T-helper 2 cell treated with Interferon-gamma antibody and Interleukin-4, amounts not matched to agents 100 ng/mL and 5 ng/mL, for 36 hours (primary cell): ENCODE measurements around the gene SGMS2. TPM values are rescaled to one million over a fixed set of nuclear protein-coding genes. Genes with fewer than 3 reads are reported as not detected.
"Not testable (repeated sequence)": the region's sequence is repeated elsewhere in the genome, so short reads cannot be mapped to it uniquely, and the experiment has no call there.

Experiments used
- intact Hi-C: fragments of 100-400 bp; cut with micrococcal nuclease; formaldehyde crosslinking; loops from one replicate; pipeline ENCODE4 v1.15.1; 2023
- total RNA-seq: library from RNA; stranded (reverse); gene quantifications from 2 replicates; pipeline ENCODE4 v1.2.3, GENCODE V29; 2022

Gene SGMS2
- total RNA-seq, 1 donor from 2014 or later, result 0.05 TPM

- intact Hi-C loops, result no loop called here
Observed at GRCh38 chr4:107863850-107864371, 39.2 kb downstream of the SGMS2 start.

- intact Hi-C loops, result no loop called here
Observed at GRCh38 chr4:107866726-107867125, 42.0 kb downstream of the SGMS2 start.

- intact Hi-C loops, result no loop called here
Observed at GRCh38 chr4:107870236-107870635, 45.5 kb downstream of the SGMS2 start.

GRCh38 chr4:107870916-107871786 lies 46.4 kb downstream of the SGMS2 start:
- intact Hi-C loops, result no loop called here

GRCh38 chr4:107874024-107874423 lies 49.3 kb downstream of the SGMS2 start:
- intact Hi-C loops, result no loop called here

GRCh38 chr4:107876099-107876498 lies 51.4 kb downstream of the SGMS2 start:
- intact Hi-C loops, result no loop called here

GRCh38 chr4:107877361-107877760 lies 52.6 kb downstream of the SGMS2 start:
- intact Hi-C loops, result no loop called here

GRCh38 chr4:107885865-107886264 lies 61.1 kb downstream of the SGMS2 start:
- intact Hi-C loops, result no loop called here

- intact Hi-C loops, result no loop called here
Observed at GRCh38 chr4:107888237-107888636, 63.5 kb downstream of the SGMS2 start.

- intact Hi-C loops, result no loop called here
Observed at GRCh38 chr4:107890779-107891178, 66.0 kb downstream of the SGMS2 start.

- intact Hi-C loops, result no loop called here
Observed at GRCh38 chr4:107891299-107891698, 66.6 kb downstream of the SGMS2 start.

GRCh38 chr4:107893171-107894137 lies 68.7 kb downstream of the SGMS2 start:
- intact Hi-C loops, result no loop called here

GRCh38 chr4:107894138-107894603 lies 69.4 kb downstream of the SGMS2 start:
- intact Hi-C loops, result no loop called here

GRCh38 chr4:107896158-107896645 lies 71.5 kb downstream of the SGMS2 start:
- intact Hi-C loops, result no loop called here

- intact Hi-C loops, result no loop called here
Observed at GRCh38 chr4:107896646-107897045, 71.9 kb downstream of the SGMS2 start.

GRCh38 chr4:107897823-107898222 lies 73.1 kb downstream of the SGMS2 start:
- intact Hi-C loops, result no loop called here

GRCh38 chr4:107900067-107900466 lies 75.3 kb downstream of the SGMS2 start:
- intact Hi-C loops, result no loop called here

GRCh38 chr4:107900508-107900907 lies 75.8 kb downstream of the SGMS2 start:
- intact Hi-C loops, result no loop called here

GRCh38 chr4:107901213-107901934 lies 76.6 kb downstream of the SGMS2 start:
- intact Hi-C loops, result no loop called here

GRCh38 chr4:107902715-107903114 lies 78.0 kb downstream of the SGMS2 start:
- intact Hi-C loops, result no loop called here

- intact Hi-C loops, result not testable (repeated sequence)
Observed at GRCh38 chr4:107905082-107905481, 80.3 kb downstream of the SGMS2 start.
